Measurements from ENCODE around the gene DNASE1L3.

The DNASE1L3 gene

GRCh38 chr3:58198804-58199203 lies 12.0 kb downstream of the DNASE1L3 start:
- DNase-seq = no peak

GRCh38 chr3:58198362-58198761 lies 12.4 kb downstream of the DNASE1L3 start:
- DNase-seq = no peak

GRCh38 chr3:58197588-58197987 lies 13.2 kb downstream of the DNASE1L3 start:
- no peak for DNase-seq

- DNase-seq = no peak
Observed at GRCh38 chr3:58193682-58194407, 16.9 kb downstream of the DNASE1L3 start.

GRCh38 chr3:58192069-58192468 lies 18.7 kb downstream of the DNASE1L3 start:
- no peak for DNase-seq

- DNase-seq = no peak
Observed at GRCh38 chr3:58191361-58191991, 19.3 kb downstream of the DNASE1L3 start.

- no peak for DNase-seq
Observed at GRCh38 chr3:58190882-58191281, 19.9 kb downstream of the DNASE1L3 start.

GRCh38 chr3:58190291-58190690 lies 20.5 kb downstream of the DNASE1L3 start:
- no peak for DNase-seq

- no peak for DNase-seq
Observed at GRCh38 chr3:58189691-58190090, 21.1 kb downstream of the DNASE1L3 start.

- DNase-seq = no peak
Observed at GRCh38 chr3:58188921-58189451, 21.8 kb downstream of the DNASE1L3 start.

- no peak for DNase-seq
Observed at GRCh38 chr3:58188173-58188564, 22.6 kb downstream of the DNASE1L3 start.

- no peak for DNase-seq
Observed at GRCh38 chr3:58184982-58185360, 25.8 kb downstream of the DNASE1L3 start.

- DNase-seq = no peak
Observed at GRCh38 chr3:58184309-58184981, 26.3 kb downstream of the DNASE1L3 start.

- no peak for DNase-seq
Observed at GRCh38 chr3:58183891-58184290, 26.9 kb downstream of the DNASE1L3 start.

- no peak for DNase-seq
Observed at GRCh38 chr3:58183221-58183620, 27.6 kb downstream of the DNASE1L3 start.

- DNase-seq = no peak
Observed at GRCh38 chr3:58180940-58181587, 29.7 kb downstream of the DNASE1L3 start.

GRCh38 chr3:58180099-58180880 lies 30.5 kb downstream of the DNASE1L3 start:
- no peak for DNase-seq

- DNase-seq = no peak
Observed at GRCh38 chr3:58179235-58180098, 31.3 kb downstream of the DNASE1L3 start.

GRCh38 chr3:58178528-58179234 lies 32.1 kb downstream of the DNASE1L3 start:
- no peak for DNase-seq

GRCh38 chr3:58177747-58178527 lies 32.8 kb downstream of the DNASE1L3 start:
- DNase-seq = no peak

Data from COR-L47 (cell line).